PC-9 (cell line): ENCODE results near the gene TTBK1. TPM values are rescaled to one million over a fixed set of nuclear protein-coding genes. Genes with fewer than 3 reads are reported as not detected.

Experiments
- BruUV-seq: library from RNA; stranded (reverse); fragments of 400-500 nt; replicated peaks from 2 replicates; lab custom pipeline; 2021; lab: Mats Ljungman, UMichigan
- CTCF ChIA-PET: fragments of 300-600 bp; sonication (Branson Sonifier 250); formaldehyde crosslinking; loops from one replicate; lab custom pipeline; 2022; ENCODE audit warnings: antibody characterized with exemption; lab: Charles Lee
- POLR2A ChIA-PET: fragments of 300-600 bp; sonication (Branson Sonifier 250); formaldehyde crosslinking; loops from one replicate; lab custom pipeline; 2022; ENCODE audit warnings: antibody characterized with exemption; ENCODE audit not compliant: unreplicated experiment; lab: Charles Lee
- DNase-seq, 2 experiments: peaks; one replicate each; pipeline versions ENCODE4 v3.0.0 to v3.0.0-alpha.2; 2015 to 2022; ENCODE audit warnings: mixed read lengths in 1 of 2
- H2AFZ ChIP-seq: fragments of 200-600 bp; sonication (generic); 2 replicates; pipeline ENCODE4 v1.8.1; 2017; ENCODE audit warnings: antibody characterized with exemption
- H3F3A ChIP-seq: fragments of 200-600 bp; sonication (generic); 2 replicates; pipeline ENCODE4 v1.8.1; 2017; ENCODE audit warnings: antibody characterized with exemption, mild to moderate bottlenecking, low read depth; ENCODE audit not compliant: insufficient read depth
- H3K27ac ChIP-seq: fragments of 200-600 bp; sonication (generic); 2 replicates; pipeline ENCODE4 v1.6.1; 2016; ENCODE audit warnings: mixed run types
- H3K27me3 ChIP-seq: fragments of 200-600 bp; sonication (generic); 2 replicates; pipeline ENCODE4 v1.6.1; 2016; ENCODE audit warnings: low read depth, mixed run types; ENCODE audit not compliant: insufficient read depth
- H3K36me3 ChIP-seq: fragments of 200-600 bp; sonication (generic); 2 replicates; pipeline ENCODE4 v1.6.1; 2016; ENCODE audit warnings: low read depth, mixed run types
- H3K4me1 ChIP-seq: fragments of 200-600 bp; sonication (generic); replicated peaks from 2 replicates; pipeline ENCODE4 v1.6.1; 2016; ENCODE audit warnings: mixed run types; ENCODE audit not compliant: insufficient read depth
- H3K4me2 ChIP-seq: fragments of 200-600 bp; sonication (generic); 2 replicates; pipeline ENCODE4 v1.6.1; 2017; ENCODE audit warnings: mixed run types
- H3K4me3 ChIP-seq: fragments of 200-600 bp; sonication (generic); 2 replicates; pipeline ENCODE4 v1.6.1; 2016; ENCODE audit warnings: mixed run types
- H3K79me2 ChIP-seq: fragments of 200-600 bp; sonication (generic); 2 replicates; pipeline ENCODE4 v1.6.1; 2017; ENCODE audit warnings: low read depth, mixed run types
- H3K9me2 ChIP-seq: fragments of 200-600 bp; sonication (generic); 2 replicates; pipeline ENCODE4 v1.8.1; 2017; ENCODE audit warnings: mild to moderate bottlenecking; ENCODE audit not compliant: insufficient read depth
- H3K9me3 ChIP-seq: fragments of 200-600 bp; sonication (generic); 2 replicates; pipeline ENCODE4 v1.8.1; 2016; ENCODE audit warnings: low read depth; ENCODE audit not compliant: insufficient read depth
- H4K20me1 ChIP-seq: fragments of 200-600 bp; sonication (generic); 2 replicates; pipeline ENCODE4 v1.8.1; 2017; ENCODE audit not compliant: insufficient read depth
- EZH2 ChIP-seq: fragments of 200-600 bp; sonication (generic); IDR thresholded peaks from 2 replicates; pipeline ENCODE4 v1.8.0; 2017; ENCODE audit warnings: antibody characterized with exemption, low read depth
- intact Hi-C: fragments of 100-400 bp; cut with micrococcal nuclease; formaldehyde crosslinking; loops from one replicate; pipeline ENCODE4 v1.10.0; 2022; ENCODE audit not compliant: unreplicated experiment
- total RNA-seq: library from RNA; stranded (reverse); gene quantifications from 2 replicates; pipeline ENCODE4 v1.2.3, GENCODE V29; 2021
- TF ChIP-seq, protein P1 (sequence below): fragments of 200-600 bp; sonication (generic); conservative IDR thresholded peaks from 2 replicates; pipeline ENCODE4 v1.6.1; 2017; ENCODE audit warnings: mixed run types, antibody characterized with exemption, mild to moderate bottlenecking, moderate library complexity

Gene TTBK1
- total RNA-seq, 1 experiment from 2014 or later: 0.07 TPM

- BruUV-seq: no TSS peak
Observed at GRCh38 chr6:43205849-43206248, 37.4 kb upstream of the TTBK1 start.

DNA sequence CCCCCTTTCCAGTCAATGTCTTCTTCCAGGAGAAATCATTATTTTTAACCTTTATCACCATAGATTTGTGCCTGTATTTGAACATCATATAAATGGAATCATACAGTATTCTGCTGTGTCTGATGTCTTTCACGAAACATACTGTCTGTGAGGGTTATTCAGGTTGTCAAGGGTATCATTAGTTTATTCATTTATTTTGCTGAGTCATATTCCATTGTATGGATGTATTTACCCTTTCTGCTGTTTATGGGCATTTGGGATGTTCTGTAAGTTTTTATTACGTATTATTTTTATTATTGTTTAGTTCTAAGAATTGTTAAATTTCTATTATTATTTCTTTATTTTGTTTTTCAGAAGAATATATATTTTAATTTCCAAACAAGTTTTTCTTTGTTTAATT lies 36.0 kb upstream of the TTBK1 start:
- H3K79me2 ChIP-seq: no peaks in the 10 kb centered on the region
- H4K20me1 ChIP-seq: no peaks in the 10 kb centered on the region
- H3K36me3 ChIP-seq: no peaks in the 10 kb centered on the region
- H3K4me3 ChIP-seq: no peak overlapping the region
- ChIA-PET POLR2A (no interaction called here), CTCF (no interaction called here)
- TF ChIP-seq, protein P1, sequence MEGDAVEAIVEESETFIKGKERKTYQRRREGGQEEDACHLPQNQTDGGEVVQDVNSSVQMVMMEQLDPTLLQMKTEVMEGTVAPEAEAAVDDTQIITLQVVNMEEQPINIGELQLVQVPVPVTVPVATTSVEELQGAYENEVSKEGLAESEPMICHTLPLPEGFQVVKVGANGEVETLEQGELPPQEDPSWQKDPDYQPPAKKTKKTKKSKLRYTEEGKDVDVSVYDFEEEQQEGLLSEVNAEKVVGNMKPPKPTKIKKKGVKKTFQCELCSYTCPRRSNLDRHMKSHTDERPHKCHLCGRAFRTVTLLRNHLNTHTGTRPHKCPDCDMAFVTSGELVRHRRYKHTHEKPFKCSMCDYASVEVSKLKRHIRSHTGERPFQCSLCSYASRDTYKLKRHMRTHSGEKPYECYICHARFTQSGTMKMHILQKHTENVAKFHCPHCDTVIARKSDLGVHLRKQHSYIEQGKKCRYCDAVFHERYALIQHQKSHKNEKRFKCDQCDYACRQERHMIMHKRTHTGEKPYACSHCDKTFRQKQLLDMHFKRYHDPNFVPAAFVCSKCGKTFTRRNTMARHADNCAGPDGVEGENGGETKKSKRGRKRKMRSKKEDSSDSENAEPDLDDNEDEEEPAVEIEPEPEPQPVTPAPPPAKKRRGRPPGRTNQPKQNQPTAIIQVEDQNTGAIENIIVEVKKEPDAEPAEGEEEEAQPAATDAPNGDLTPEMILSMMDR: no peak
- TF ChIP-seq EZH2: no peak
- no peak overlapping the region for H3K27ac ChIP-seq
- BruUV-seq: no TSS peak
- H3F3A ChIP-seq: no peaks in the 10 kb centered on the region
- H3K4me1 ChIP-seq: no peaks in the 10 kb centered on the region; the same call in 1 of the 2 replicates
- H3K9me3 ChIP-seq: no peaks in the 10 kb centered on the region
- H3K4me2 ChIP-seq: no peak overlapping the region
- no peak overlapping the region for H2AFZ ChIP-seq
- H3K9me2 ChIP-seq: no peaks in the 10 kb centered on the region
- DNase-seq: no peak
- intact Hi-C loops: no loop called here
- H3K27me3 ChIP-seq: no peaks in the 10 kb centered on the region

More at GRCh38 chr6:43205849-43206248, 37.4 kb upstream of the TTBK1 start:
- Histone ChIP-seq H3K36me3 (no peaks in the 10 kb centered on the region), H3K9me3 (no peaks in the 10 kb centered on the region), H3K4me1 (no peaks in the 10 kb centered on the region; the same call in 1 of the 2 replicates), H3K4me2 (no peak overlapping the region), H3K9me2 (no peaks in the 10 kb centered on the region), H3K27me3 (no peaks in the 10 kb centered on the region), H3K79me2 (no peaks in the 10 kb centered on the region), H3K27ac (no peak overlapping the region), H3K4me3 (no peak overlapping the region), H2AFZ (no peak overlapping the region), H4K20me1 (no peaks in the 10 kb centered on the region), H3F3A (no peaks in the 10 kb centered on the region)
- CTCF ChIA-PET: no interaction called here
- intact Hi-C loops: no loop called here
- POLR2A ChIA-PET: no interaction called here
- DNase-seq: no peak
- TF ChIP-seq, protein P1: no peak
- TF ChIP-seq EZH2: no peak

GRCh38 chr6:43211955-43212354 lies 31.3 kb upstream of the TTBK1 start:
- CTCF ChIA-PET: no interaction called here
- BruUV-seq: no TSS peak
- no peak for DNase-seq
- intact Hi-C loops: no loop called here
- no peak overlapping the region for H3K4me3 ChIP-seq
- H3F3A ChIP-seq: no peaks in the 10 kb centered on the region
- H3K27ac ChIP-seq: no peak overlapping the region
- no peak overlapping the region for H2AFZ ChIP-seq
- no peaks in the 10 kb centered on the region for H3K36me3 ChIP-seq
- no peaks in the 10 kb centered on the region for H3K27me3 ChIP-seq
- no peaks in the 10 kb centered on the region; the same call in 1 of the 2 replicates for H3K4me1 ChIP-seq
- POLR2A ChIA-PET: no interaction called here
- H3K9me2 ChIP-seq: no peaks in the 10 kb centered on the region
- TF ChIP-seq, protein P1: no peak
- no peak for TF ChIP-seq EZH2
- H4K20me1 ChIP-seq: no peaks in the 10 kb centered on the region
- no peaks in the 10 kb centered on the region for H3K79me2 ChIP-seq
- no peak overlapping the region for H3K4me2 ChIP-seq
- H3K9me3 ChIP-seq: no peaks in the 10 kb centered on the region
